Gastrocnemius medialis (tissue), 4 donors: ENCODE results near the gene PKNOX2.

ENCODE experiments used
- CTCF ChIP-seq, 5 experiments: fragments of 450-650 bp in 3 of 5; fragments of 200-600 bp in 2 of 5; sonication (generic) in 2 of 5; IDR thresholded peaks in 4 of 5; conservative IDR thresholded peaks in 1 of 5; 1 replicate in 4 of 5; 2 replicates in 1 of 5; pipeline ENCODE4 v1.5.1; 2016 to 2019; ENCODE audit warnings: antibody characterized with exemption in 5 of 5, mild to moderate bottlenecking in 3 of 5, moderate library complexity in 3 of 5
- POLR2A ChIP-seq, 2 donors: fragments of 450-650 bp; IDR thresholded peaks; one replicate each; pipeline ENCODE4 v1.6.1; 2017; ENCODE audit warnings: antibody characterized with exemption in 2 of 2, mild to moderate bottlenecking in 2 of 2, moderate library complexity in 2 of 2

GRCh38 chr11:125155767-125156166, 8.8 kb upstream of the PKNOX2 start:
- TF ChIP-seq POLR2A (IDR thresholded peaks at IDR 0.05) (no peak), CTCF (IDR thresholded peaks at IDR 0.05 in 4 of 5, conservative IDR thresholded peaks at IDR 0.05 in 1 of 5) (no peak)
